K562 (cell line): Measurements from ENCODE around the gene LRP1B. TPM values are rescaled to one million over a fixed set of nuclear protein-coding genes. Genes with fewer than 3 reads are reported as not detected.

Experiments
- CEBPG ChIP-seq, 3 experiments: fragments of 200-800 bp in 1 of 3; sonication (Bioruptor generic) in 1 of 3; sonication (generic) in 1 of 3; formaldehyde crosslinking in 1 of 3; IDR thresholded peaks in 2 of 3; conservative IDR thresholded peaks in 1 of 3; 2 replicates each; pipeline versions ENCODE4 v1.6.1 to v1.8.0; 2016 to 2022; ENCODE audit warnings: missing compliant biosample characterization in 2 of 3, missing genetic modification characterization in 2 of 3, mild to moderate bottlenecking in 1 of 3, missing genetic modification reagents in 1 of 3
- EZH2 ChIP-seq: IDR thresholded peaks from 2 replicates; pipeline ENCODE4 v1.6.1; 2012; ENCODE audit warnings: low read depth, mild to moderate bottlenecking, inconsistent platforms, low read length, borderline replicate concordance
- MTF1 ChIP-seq: fragments of 250-450 bp; sonication (Bioruptor Pico); IDR thresholded peaks from 2 replicates; pipeline ENCODE4 v1.9.0; 2021; ENCODE audit warnings: moderate library complexity, mild to moderate bottlenecking, inconsistent platforms, borderline replicate concordance
- RAD21 ChIP-seq, 2 experiments: fragments of 250-450 bp in 1 of 2; fragments of 450-650 bp in 1 of 2; sonication (Bioruptor Pico) in 1 of 2; formaldehyde crosslinking in 1 of 2; IDR thresholded peaks in 1 of 2; conservative IDR thresholded peaks in 1 of 2; 2 replicates each; pipeline versions ENCODE4 v1.4.0 to v1.8.0; 2020 to 2022; ENCODE audit warnings: mild to moderate bottlenecking in 2 of 2, moderate library complexity in 1 of 2
- SETDB1 ChIP-seq: IDR thresholded peaks from one replicate; pipeline ENCODE4 v1.6.1; 2012; ENCODE audit warnings: low read length, control low read depth, inconsistent platforms
- SMC3 ChIP-seq: conservative IDR thresholded peaks from 2 replicates; pipeline ENCODE4 v1.6.1; 2011; ENCODE audit warnings: low read depth, low read length, improper control_type of control experiment; ENCODE audit not compliant: insufficient read depth
- U2AF2 ChIP-seq: fragments of 200-400 bp; formaldehyde crosslinking; optimal IDR thresholded peaks from 2 replicates; pipeline ENCODE3; 2017; ENCODE audit warnings: low read depth, mild to moderate bottlenecking, low read length
- polyA plus RNA-seq, 8 experiments: library from polyadenylated mRNA; depleted of rRNA in 4 of 8; stranded (reverse) in 5 of 8; unstranded in 3 of 8; fragments of >200 nt; fragmentation: Nextera tagmentation in 2 of 8; fragmentation: Illumina TruSeq in 1 of 8; extraction: Ambion mirVana in 2 of 8; extraction: Trizol in 1 of 8; gene quantifications; 2 replicates each; pipeline versions ENCODE4 v1.2.1 to v1.2.3, GENCODE V29; 2011 to 2014; ENCODE audit warnings: inconsistent platforms in 1 of 8, missing spikeins in 1 of 8
- total RNA-seq, 7 experiments: library from RNA; depleted of rRNA in 6 of 7; stranded (reverse); fragments of >200 nt in 6 of 7; fragmentation: Illumina TruSeq in 2 of 7; extraction: Trizol in 2 of 7; gene quantifications; 2 replicates each; pipeline versions ENCODE4 v1.2.1 to v1.2.3, GENCODE V29; 2011 to 2021; ENCODE audit warnings: low replicate concordance in 1 of 7
- TF ChIP-seq, protein P1 (sequence below), 2 experiments: fragments of 450-650 bp; formaldehyde crosslinking in 1 of 2; IDR thresholded peaks; 2 replicates each; pipeline versions ENCODE4 v1.4.0 to v1.6.1; 2014 to 2020; ENCODE audit warnings: mild to moderate bottlenecking in 2 of 2, borderline replicate concordance in 1 of 2, low read depth in 1 of 2
- TF ChIP-seq, protein P2 (sequence below), 3 experiments: IDR thresholded peaks in 2 of 3; conservative IDR thresholded peaks in 1 of 3; 2 replicates each; pipeline ENCODE4 v1.5.1; 2011 to 2012; ENCODE audit warnings: low read length in 3 of 3, mild to moderate bottlenecking in 3 of 3, control low read depth in 2 of 3, improper control_type of control experiment in 1 of 3, inconsistent platforms in 1 of 3, low read depth in 1 of 3, mixed read lengths in 1 of 3, moderate library complexity in 1 of 3; ENCODE audit not compliant: insufficient read depth in 2 of 3
- TF ChIP-seq, protein P3 (sequence below), 2 experiments: fragments of 450-650 bp in 1 of 2; sonication (generic) in 1 of 2; formaldehyde crosslinking in 1 of 2; IDR thresholded peaks in 1 of 2; conservative IDR thresholded peaks in 1 of 2; 2 replicates each; pipeline versions ENCODE4 v1.6.1 to v1.8.1; 2016 to 2023; ENCODE audit warnings: mild to moderate bottlenecking in 2 of 2, moderate library complexity in 2 of 2, inconsistent platforms in 1 of 2, missing genetic modification reagents in 1 of 2

The LRP1B gene
- total and polyA plus RNA-seq, 9 of the 15 experiments (the other 6 are each of a cell fraction or from before 2014, with no cell fraction given), result not detected

DNA sequence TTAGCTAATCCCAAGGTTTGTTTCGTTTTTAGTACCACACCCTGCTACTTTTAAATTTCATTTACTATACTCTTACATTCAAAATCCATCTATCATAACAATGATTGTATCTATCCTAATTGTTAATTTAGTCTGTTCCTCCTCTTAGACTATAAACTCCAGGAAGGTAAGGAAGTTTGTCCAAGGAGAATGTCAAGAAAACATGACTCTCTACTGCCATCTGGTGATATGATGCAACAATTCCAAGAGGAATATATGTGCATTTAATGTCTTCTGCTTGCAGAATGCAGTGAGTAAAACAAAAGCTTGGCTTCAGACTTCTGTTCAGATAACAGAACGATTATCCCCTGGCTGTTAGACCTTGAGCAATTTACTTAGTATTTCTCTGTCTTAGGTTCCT, 1267.1 kb downstream of the LRP1B start (continued):
- TF ChIP-seq, protein P1, sequence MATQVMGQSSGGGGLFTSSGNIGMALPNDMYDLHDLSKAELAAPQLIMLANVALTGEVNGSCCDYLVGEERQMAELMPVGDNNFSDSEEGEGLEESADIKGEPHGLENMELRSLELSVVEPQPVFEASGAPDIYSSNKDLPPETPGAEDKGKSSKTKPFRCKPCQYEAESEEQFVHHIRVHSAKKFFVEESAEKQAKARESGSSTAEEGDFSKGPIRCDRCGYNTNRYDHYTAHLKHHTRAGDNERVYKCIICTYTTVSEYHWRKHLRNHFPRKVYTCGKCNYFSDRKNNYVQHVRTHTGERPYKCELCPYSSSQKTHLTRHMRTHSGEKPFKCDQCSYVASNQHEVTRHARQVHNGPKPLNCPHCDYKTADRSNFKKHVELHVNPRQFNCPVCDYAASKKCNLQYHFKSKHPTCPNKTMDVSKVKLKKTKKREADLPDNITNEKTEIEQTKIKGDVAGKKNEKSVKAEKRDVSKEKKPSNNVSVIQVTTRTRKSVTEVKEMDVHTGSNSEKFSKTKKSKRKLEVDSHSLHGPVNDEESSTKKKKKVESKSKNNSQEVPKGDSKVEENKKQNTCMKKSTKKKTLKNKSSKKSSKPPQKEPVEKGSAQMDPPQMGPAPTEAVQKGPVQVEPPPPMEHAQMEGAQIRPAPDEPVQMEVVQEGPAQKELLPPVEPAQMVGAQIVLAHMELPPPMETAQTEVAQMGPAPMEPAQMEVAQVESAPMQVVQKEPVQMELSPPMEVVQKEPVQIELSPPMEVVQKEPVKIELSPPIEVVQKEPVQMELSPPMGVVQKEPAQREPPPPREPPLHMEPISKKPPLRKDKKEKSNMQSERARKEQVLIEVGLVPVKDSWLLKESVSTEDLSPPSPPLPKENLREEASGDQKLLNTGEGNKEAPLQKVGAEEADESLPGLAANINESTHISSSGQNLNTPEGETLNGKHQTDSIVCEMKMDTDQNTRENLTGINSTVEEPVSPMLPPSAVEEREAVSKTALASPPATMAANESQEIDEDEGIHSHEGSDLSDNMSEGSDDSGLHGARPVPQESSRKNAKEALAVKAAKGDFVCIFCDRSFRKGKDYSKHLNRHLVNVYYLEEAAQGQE (IDR thresholded peaks at IDR 0.05; ENCODE audit: borderline replicate concordance), result peak; percentile 21; the same call in 1 of the 2 replicates
- TF ChIP-seq, protein P1 (CRISPR knock-in tag; IDR thresholded peaks at IDR 0.05; ENCODE audit: low read depth), result no peak
- no peak for TF ChIP-seq MTF1 (CRISPR knock-in tag)
- no peak for TF ChIP-seq SETDB1
- TF ChIP-seq EZH2, result no peak
- TF ChIP-seq CEBPG (CRISPR knock-in tag; IDR thresholded peaks at IDR 0.05), result 0 out of 2 replicates have a peak, but pooled peaks have one; percentile 33
- TF ChIP-seq CEBPG (tag; conservative IDR thresholded peaks at IDR 0.05 in 1 of 2, IDR thresholded peaks at IDR 0.05 in 1 of 2), result peak; percentile 81 to 84
- TF ChIP-seq, protein P2, sequence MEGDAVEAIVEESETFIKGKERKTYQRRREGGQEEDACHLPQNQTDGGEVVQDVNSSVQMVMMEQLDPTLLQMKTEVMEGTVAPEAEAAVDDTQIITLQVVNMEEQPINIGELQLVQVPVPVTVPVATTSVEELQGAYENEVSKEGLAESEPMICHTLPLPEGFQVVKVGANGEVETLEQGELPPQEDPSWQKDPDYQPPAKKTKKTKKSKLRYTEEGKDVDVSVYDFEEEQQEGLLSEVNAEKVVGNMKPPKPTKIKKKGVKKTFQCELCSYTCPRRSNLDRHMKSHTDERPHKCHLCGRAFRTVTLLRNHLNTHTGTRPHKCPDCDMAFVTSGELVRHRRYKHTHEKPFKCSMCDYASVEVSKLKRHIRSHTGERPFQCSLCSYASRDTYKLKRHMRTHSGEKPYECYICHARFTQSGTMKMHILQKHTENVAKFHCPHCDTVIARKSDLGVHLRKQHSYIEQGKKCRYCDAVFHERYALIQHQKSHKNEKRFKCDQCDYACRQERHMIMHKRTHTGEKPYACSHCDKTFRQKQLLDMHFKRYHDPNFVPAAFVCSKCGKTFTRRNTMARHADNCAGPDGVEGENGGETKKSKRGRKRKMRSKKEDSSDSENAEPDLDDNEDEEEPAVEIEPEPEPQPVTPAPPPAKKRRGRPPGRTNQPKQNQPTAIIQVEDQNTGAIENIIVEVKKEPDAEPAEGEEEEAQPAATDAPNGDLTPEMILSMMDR (IDR thresholded peaks at IDR 0.05 in 2 of 3, conservative IDR thresholded peaks at IDR 0.05 in 1 of 3; ENCODE audit: insufficient read depth in 2 of 3, low read depth in 1 of 3, low read length in 3 of 3), result peak in 2 of 3 experiments; percentile 16 to 42; a peak in 2 of 6 replicates
- TF ChIP-seq RAD21 (CRISPR knock-in tag; conservative IDR thresholded peaks at IDR 0.05 in 1 of 2, IDR thresholded peaks at IDR 0.05 in 1 of 2), result peak in 1 of 2 experiments; percentile 55; a peak in 3 of 4 replicates
- no peak for TF ChIP-seq U2AF2
- 0 out of 2 replicates have a peak, but pooled peaks have one; percentile 19 for TF ChIP-seq SMC3
- TF ChIP-seq, protein P3, sequence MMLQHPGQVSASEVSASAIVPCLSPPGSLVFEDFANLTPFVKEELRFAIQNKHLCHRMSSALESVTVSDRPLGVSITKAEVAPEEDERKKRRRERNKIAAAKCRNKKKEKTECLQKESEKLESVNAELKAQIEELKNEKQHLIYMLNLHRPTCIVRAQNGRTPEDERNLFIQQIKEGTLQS (IDR thresholded peaks at IDR 0.05), result peak; percentile 49; the same call in 1 of the 2 replicates
- TF ChIP-seq, protein P3 (CRISPR knock-in tag; conservative IDR thresholded peaks at IDR 0.05), result no peak
